Osteoblast (primary cell): ENCODE measurements around the gene CD163L1. TPM values are rescaled to one million over a fixed set of nuclear protein-coding genes. Genes with fewer than 3 reads are reported as not detected.

Source experiments
- DNase-seq: peaks from one replicate; pipeline ENCODE4 v3.0.0; 2011; ENCODE audit warnings: low spot score, mixed read lengths; ENCODE audit not compliant: insufficient read length; ENCODE audit errors: missing footprints
- H2AFZ ChIP-seq: 2 replicates; pipeline ENCODE4 v1.6.0; 2011; ENCODE audit warnings: mild to moderate bottlenecking, low read length
- H3K27ac ChIP-seq: 2 replicates; pipeline ENCODE4 v1.5.1; 2011; ENCODE audit warnings: mild to moderate bottlenecking, low read depth, low read length, moderate library complexity
- H3K27me3 ChIP-seq: 2 replicates; pipeline ENCODE4 v1.6.0; 2012; ENCODE audit warnings: mild to moderate bottlenecking, control low read depth, inconsistent platforms, low read length, moderate library complexity; ENCODE audit not compliant: insufficient read depth
- H3K36me3 ChIP-seq: 2 replicates; pipeline ENCODE4 v1.5.1; 2011; ENCODE audit warnings: mild to moderate bottlenecking, low read length, control low read depth, moderate library complexity; ENCODE audit not compliant: insufficient read depth
- H3K4me1 ChIP-seq: 2 replicates; pipeline ENCODE4 v1.5.1; 2011; ENCODE audit warnings: mild to moderate bottlenecking, low read length, control low read depth, moderate library complexity; ENCODE audit not compliant: insufficient read depth
- H3K4me2 ChIP-seq: 2 replicates; pipeline ENCODE4 v1.6.0; 2011; ENCODE audit warnings: mild to moderate bottlenecking, low read length; ENCODE audit not compliant: insufficient read depth
- H3K4me3 ChIP-seq: fragments of 200-600 bp; sonication (generic); 3 replicates; pipeline ENCODE4 v1.5.1; 2012; ENCODE audit warnings: mild to moderate bottlenecking, low read length, inconsistent platforms; ENCODE audit not compliant: insufficient read depth
- H3K79me2 ChIP-seq: 2 replicates; pipeline ENCODE4 v1.6.0; 2012; ENCODE audit warnings: mild to moderate bottlenecking, low read length, control low read depth, inconsistent platforms; ENCODE audit not compliant: insufficient read depth
- H3K9me3 ChIP-seq: 2 replicates; pipeline ENCODE4 v1.5.1; 2011; ENCODE audit warnings: low read depth, low read length, control low read depth
- H4K20me1 ChIP-seq: 2 replicates; pipeline ENCODE4 v1.6.0; 2012; ENCODE audit warnings: mild to moderate bottlenecking, low read length, control low read depth; ENCODE audit not compliant: insufficient read depth
- total RNA-seq: library from RNA; depleted of rRNA; stranded (reverse); fragments of >200 nt; gene quantifications from 2 replicates; pipeline ENCODE4 v1.2.3, GENCODE V29; 2012
- TF ChIP-seq, protein P1 (sequence below): IDR thresholded peaks from 2 replicates; pipeline ENCODE4 v1.5.1; 2011; ENCODE audit warnings: mild to moderate bottlenecking, low read depth, low read length, moderate library complexity; ENCODE audit errors: extremely low read depth

Gene CD163L1
- total RNA-seq, 1 donor: under 0.01 TPM

DNA sequence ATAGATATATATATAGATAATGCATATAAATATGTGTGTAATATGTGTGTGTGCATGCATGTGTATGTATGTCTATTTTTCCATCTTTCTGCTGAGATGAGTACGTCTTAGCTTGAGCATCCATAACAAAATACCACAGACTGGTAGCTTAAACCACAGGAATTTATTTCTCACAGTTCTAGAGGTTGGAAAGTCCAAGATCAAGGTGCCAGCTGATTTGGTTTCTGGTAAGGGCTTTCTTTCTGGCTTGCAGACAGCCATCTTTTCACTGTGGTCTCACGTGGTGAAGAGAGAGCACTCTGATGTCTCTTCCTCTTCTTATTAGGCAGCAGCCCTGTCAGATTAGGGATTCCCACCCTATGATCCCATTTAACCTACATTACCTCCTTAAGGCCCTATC is 92.8 kb downstream of the CD163L1 start:
- H3K79me2 ChIP-seq: no peaks in the 10 kb centered on the region
- H3K36me3 ChIP-seq: no peaks in the 10 kb centered on the region
- H3K27ac ChIP-seq: no peak overlapping the region
- no peaks in the 10 kb centered on the region for H3K27me3 ChIP-seq
- no peak overlapping the region for H3K4me3 ChIP-seq
- no peak overlapping the region for H3K4me2 ChIP-seq
- no peak for DNase-seq
- TF ChIP-seq, protein P1, sequence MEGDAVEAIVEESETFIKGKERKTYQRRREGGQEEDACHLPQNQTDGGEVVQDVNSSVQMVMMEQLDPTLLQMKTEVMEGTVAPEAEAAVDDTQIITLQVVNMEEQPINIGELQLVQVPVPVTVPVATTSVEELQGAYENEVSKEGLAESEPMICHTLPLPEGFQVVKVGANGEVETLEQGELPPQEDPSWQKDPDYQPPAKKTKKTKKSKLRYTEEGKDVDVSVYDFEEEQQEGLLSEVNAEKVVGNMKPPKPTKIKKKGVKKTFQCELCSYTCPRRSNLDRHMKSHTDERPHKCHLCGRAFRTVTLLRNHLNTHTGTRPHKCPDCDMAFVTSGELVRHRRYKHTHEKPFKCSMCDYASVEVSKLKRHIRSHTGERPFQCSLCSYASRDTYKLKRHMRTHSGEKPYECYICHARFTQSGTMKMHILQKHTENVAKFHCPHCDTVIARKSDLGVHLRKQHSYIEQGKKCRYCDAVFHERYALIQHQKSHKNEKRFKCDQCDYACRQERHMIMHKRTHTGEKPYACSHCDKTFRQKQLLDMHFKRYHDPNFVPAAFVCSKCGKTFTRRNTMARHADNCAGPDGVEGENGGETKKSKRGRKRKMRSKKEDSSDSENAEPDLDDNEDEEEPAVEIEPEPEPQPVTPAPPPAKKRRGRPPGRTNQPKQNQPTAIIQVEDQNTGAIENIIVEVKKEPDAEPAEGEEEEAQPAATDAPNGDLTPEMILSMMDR: no peak
- no peaks in the 10 kb centered on the region for H4K20me1 ChIP-seq
- H3K9me3 ChIP-seq: no peaks in the 10 kb centered on the region
- no peaks in the 10 kb centered on the region for H3K4me1 ChIP-seq
- no peak overlapping the region for H2AFZ ChIP-seq

- Histone ChIP-seq H3K36me3 (no peaks in the 10 kb centered on the region), H3K79me2 (no peaks in the 10 kb centered on the region), H3K4me1 (no peaks in the 10 kb centered on the region), H4K20me1 (no peaks in the 10 kb centered on the region), H3K27me3 (no peaks in the 10 kb centered on the region), H3K4me3 (no peak overlapping the region), H3K9me3 (no peaks in the 10 kb centered on the region), H3K27ac (no peak overlapping the region), H2AFZ (no peak overlapping the region), H3K4me2 (no peak overlapping the region)
- DNase-seq: no peak
- TF ChIP-seq, protein P1: no peak
Observed at GRCh38 chr12:7349418-7349817, 94.5 kb downstream of the CD163L1 start.

GRCh38 chr12:7346551-7347225 is 97.3 kb downstream of the CD163L1 start:
- Histone ChIP-seq H3K4me2 (no peak overlapping the region), H3K27ac (no peak overlapping the region), H3K9me3 (no peaks in the 10 kb centered on the region), H3K4me1 (no peaks in the 10 kb centered on the region), H3K36me3 (no peaks in the 10 kb centered on the region), H2AFZ (no peak overlapping the region), H4K20me1 (no peaks in the 10 kb centered on the region), H3K27me3 (no peaks in the 10 kb centered on the region), H3K79me2 (no peaks in the 10 kb centered on the region), H3K4me3 (no peak overlapping the region)
- TF ChIP-seq, protein P1: no peak
- DNase-seq: no peak

- Histone ChIP-seq H3K4me3 (no peak overlapping the region), H3K79me2 (no peaks in the 10 kb centered on the region), H2AFZ (no peak overlapping the region), H3K9me3 (no peaks in the 10 kb centered on the region), H3K36me3 (no peaks in the 10 kb centered on the region), H4K20me1 (no peaks in the 10 kb centered on the region), H3K27ac (no peak overlapping the region), H3K27me3 (no peaks in the 10 kb centered on the region), H3K4me2 (no peak overlapping the region), H3K4me1 (no peaks in the 10 kb centered on the region)
- TF ChIP-seq, protein P1: no peak
- no peak for DNase-seq
Observed at GRCh38 chr12:7344833-7345606, 98.9 kb downstream of the CD163L1 start.
